ENCODE results near the gene CD59.
"Not testable (repeated sequence)": the region's sequence is repeated elsewhere in the genome, so short reads cannot be mapped to it uniquely, and the experiment has no call there.

CD59 gene

DNA sequence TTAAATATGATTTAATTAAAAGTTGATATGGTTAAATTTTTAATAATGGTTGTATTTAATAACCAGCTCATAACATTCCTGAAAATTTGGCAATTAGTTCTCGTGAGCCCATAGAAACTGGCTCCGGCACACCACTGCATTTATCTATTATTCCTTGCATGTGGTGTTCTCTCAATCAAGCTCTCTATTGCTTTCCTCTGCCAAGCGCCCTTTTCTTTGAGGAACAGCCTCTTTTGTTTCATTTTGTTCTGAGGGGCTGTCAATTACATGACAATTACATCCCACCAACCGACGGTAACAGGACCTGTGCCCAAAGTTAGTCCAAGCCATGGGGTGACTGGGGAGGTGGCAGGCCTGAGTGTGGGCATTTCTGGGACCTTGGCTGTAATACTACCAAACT is 43.7 kb downstream of the CD59 start:
- no peak for DNase-seq

DNA sequence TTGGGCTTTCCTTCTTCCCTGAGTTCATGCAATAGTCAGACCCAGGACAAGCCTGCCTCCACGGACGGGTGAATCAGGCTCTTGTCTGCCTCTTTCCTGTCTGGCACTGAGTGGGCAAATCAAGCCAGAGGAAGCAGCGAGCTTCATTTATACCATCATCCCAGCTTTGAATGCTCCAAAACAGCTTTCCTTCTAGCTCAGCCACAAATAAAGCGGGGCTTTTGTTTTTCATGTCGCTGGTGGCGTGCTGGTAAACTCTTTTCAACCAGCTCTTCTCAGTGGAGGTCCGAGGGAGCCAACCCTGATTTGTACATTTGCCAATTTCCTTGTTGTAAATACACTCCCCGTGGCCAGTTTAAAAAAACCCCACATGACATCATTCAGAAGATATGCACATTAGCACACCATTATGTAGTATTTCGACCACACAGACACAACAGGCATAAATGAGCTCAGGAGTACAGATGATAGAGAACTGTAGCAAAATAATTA is 44.2 kb downstream of the CD59 start:
- peak; percentile 53 to 74 for DNase-seq

DNA sequence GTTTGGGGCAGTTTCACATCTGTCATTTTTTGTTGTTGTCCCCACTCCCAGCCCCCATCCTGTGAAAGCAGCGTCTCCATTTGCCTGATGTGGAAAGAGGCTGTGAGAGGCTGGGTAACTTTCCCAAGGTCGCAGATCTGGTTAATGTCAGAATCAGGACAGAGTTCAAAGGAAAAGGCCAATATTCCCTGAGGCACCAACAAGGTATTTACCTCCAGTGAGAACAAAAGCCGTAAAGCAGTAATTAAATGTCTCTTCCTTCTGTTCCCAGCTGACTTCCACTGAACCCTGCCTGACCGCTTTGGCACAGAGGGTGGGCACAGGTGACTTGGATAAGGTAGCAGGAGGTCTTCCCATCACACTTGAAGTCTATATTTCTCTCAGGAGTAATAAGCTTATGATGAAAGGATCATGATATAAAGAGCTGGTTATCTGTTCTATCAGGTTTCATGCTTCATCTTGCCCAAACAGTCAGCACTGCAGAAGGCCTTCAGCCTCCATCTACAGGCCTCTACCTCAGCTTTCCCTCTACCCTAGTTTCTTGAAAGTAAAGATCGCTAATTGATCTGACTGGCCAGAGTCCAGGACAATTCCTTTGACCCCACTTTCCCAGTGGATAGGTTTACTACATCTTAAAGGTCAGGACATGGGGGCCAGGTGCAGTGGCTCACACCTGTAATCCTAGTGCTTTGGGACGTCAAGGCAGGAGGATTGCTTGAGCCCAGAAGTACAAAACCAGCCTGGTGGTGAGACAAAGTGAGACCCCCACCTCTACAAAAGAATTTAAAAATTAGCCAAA is 45.0 kb downstream of the CD59 start:
- no peak for DNase-seq

DNA sequence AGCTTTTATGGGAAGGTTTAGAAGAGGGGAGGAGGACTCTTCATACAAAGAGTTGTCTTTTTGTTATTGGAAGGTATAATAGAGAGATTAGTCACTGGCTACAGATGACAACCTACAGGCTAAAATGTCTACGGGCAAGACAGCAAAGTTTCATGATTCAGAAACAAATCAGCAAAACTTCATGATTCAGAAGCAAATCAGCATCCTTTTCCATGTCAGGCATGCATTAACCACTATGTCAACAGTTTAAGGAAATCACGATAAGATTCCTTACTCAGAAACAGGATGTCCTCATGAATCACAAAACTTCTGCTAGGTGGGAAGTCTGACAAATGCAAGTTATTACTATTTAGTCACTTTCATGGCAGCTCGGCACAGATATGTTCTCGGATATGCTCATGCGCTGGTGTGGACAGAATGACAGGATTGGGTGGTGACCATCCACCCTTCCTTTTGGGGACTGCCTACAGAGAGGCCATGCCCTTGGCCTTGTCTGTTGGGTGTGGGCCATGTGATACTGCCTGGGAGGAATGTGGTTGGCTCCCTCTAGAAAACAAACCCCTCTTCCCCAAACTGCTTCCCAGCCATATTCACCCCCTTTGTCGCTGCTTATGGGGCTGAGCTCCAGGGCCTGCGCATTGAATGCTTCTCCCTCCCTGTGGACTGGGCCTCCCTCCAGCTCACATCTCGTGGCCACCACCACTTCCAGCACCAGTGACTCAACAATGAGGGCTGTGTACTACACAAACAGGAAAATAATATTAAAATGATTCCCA is 45.7 kb downstream of the CD59 start:
- DNase-seq = peak; percentile 47 to 64

DNA sequence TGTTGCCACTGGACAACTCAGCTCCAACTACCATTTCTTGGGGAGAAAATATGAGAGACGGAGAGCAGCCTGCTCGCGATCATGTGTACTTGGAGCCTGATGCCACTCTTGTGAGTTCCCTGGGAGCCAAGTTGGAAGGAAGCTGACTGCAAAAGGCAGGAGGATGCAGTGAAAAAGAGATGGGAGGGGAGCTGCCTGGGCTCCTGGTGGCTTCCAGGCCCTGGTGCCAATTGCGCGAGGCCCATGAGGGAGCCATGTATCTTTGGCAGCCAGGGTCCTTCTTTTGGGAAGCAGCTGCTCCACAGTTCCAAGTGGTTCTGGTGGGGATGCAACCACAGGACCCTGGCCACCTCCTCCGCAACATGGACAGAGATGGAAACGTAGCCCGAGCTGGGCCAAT is 46.7 kb downstream of the CD59 start:
- no peak for DNase-seq

DNA sequence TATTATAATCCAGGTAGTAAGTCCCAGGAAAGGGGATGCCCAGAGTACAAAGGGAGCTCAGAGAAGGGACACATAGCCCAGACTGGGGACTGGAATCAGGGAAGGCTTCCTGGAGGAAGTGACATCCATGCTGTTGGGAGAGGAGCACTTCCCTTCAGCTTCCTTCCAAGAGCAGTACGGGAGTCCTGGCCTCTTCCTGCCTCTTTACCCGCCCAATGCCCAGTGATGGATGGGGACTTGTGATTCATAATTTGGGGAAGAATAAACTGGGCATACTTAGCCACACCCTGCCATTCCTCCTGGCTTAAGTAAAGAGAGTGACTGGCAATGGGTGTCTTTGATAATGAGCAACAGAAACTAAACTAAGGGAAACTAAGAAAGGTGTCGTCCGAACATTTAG is 47.1 kb downstream of the CD59 start:
- DNase-seq = no peak

DNA sequence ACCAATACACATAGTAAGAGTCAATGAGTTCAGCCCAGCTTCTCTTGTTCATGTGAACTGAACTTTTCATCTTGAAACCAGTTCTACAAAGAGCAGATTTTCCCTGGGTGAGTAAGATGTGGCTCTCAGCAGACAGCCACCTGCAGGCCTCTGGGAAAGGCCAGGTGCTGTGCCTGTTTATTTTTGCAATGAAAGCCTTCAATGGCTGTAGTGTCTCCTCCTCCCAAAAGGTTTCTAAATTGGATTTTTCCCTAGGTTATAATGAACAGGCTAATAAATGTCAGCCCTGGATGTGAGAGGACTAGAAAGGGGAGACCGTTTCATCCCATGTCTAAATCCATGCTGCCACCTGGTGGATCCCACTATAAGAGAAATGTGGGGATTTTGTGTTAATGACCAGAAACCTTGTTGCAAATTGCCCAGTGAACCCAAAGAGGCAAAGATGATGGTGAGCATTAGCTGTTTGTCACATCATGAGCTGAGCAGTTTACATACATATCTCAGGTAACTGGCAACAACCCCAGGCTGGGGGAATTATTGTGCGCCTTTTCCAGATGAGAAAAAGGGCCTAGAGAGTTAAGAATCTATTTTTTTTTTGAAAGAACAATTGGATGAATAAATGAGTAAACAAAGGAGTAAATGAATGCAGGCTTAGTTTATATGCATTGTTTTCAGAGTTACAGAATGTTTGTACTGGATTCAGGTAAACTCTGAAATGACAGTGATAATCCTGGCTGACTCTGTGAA is 48.3 kb downstream of the CD59 start:
- DNase-seq = peak; percentile 58 to 79

DNA sequence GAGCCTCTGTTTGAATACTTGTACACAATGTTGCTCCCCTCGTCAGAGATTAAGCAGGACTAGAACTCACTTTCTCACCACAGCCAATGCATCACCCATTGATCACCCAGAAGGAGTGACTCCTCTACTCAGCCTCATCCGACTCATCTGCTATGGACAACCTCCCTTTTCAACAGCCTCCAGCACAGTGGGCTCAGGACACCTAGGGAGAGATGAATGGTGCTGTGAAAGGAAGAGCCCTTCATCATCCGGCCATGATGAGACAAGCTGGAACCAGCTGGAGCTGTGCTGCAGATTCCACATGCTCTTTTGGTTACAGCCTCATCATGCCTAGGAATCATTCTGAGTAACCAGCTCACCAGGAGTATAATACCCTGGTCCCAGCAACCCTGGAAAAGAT is 51.1 kb downstream of the CD59 start:
- no peak for DNase-seq

DNA sequence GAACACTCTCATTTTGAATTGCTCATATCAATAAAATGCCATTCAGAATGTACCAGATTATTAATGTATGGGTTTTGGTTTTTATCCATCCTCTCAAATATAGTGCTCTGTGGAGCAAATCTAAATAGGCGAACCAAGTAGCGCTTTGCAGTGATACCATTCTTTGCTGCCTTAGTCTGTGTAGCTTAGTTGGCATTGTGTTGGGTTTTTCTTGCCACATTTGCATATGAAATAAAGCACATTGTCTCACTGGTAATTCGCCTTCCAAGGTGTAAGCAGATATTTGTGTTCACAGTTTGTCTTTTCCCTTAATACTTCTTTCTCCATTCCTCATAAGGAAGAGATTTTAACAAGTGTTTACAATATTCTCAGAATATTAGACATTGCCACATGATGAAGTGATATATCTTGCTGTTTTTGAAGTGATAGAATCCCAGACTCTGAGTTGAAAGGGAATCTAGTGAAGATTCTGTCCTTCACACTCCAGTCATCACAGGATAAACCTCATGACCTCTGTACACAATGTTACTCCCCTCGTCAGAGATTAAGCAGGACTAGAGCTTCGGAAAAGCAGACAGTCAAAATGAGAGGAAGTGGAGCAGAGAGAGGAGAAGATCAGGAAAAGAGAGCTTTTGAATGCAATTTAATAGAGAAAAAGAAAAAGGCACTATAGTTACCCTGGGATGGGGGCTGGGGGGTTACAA is 52.1 kb downstream of the CD59 start:
- DNase-seq = no peak

DNA sequence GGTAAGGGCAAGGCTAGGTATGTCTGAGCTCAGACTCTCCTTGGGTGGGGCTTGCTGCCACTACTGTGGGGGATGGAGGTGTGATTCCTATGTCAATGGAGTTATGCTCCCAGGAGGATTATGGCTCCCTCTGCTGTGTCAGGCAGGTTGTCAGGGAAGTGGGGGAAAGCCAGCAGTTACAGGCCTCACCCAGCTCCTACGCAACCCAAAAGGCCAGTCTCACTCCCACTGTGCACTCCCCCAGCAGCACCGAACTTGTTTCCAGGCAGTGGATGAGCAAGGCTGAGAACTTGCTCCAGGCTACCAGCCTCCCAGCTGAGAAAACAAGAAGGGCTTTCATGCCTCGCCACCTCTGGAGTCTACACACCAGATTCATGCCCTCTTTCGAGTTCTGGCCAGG is 53.8 kb downstream of the CD59 start:
- no peak for DNase-seq

DNA sequence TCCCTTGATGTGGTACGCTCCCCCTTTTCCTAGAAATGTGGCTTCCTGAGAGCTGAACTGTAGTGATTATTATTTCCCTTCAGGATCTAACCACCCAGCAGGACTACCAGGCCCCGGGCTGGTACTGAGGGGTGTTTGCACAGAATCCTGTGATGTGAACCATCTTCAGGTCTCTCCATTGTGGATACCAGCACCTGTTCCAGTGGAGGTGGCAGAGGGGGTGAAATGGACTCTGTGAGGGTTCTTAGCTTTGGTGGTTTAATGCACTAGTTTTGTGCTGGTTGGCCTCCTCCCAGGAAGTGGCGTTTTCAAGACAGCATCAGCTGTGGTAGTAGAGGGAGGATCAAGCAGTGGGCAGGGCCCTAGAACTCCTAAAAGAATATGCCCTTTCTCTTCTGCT is 54.2 kb downstream of the CD59 start:
- DNase-seq = no peak

DNA sequence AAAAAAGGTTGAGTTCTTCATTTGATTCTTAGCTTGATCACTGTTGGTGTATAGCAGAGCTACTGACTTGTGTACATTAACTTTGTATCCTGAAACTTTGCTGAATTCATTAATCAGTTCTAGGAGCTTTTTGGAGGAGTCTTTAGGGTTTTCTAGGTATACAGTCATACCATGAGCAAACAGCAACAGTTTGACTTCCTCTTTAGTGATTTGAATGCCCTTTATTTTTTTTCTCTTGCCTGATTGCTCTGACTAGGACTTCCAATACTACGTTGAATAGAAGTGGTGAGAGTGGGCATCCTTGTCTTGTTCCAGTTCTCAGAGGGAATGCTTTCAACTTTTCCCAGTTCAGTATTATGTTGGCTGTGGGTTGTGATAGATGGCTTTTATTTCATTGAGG is 57.6 kb downstream of the CD59 start:
- DNase-seq = not testable (repeated sequence)

DNA sequence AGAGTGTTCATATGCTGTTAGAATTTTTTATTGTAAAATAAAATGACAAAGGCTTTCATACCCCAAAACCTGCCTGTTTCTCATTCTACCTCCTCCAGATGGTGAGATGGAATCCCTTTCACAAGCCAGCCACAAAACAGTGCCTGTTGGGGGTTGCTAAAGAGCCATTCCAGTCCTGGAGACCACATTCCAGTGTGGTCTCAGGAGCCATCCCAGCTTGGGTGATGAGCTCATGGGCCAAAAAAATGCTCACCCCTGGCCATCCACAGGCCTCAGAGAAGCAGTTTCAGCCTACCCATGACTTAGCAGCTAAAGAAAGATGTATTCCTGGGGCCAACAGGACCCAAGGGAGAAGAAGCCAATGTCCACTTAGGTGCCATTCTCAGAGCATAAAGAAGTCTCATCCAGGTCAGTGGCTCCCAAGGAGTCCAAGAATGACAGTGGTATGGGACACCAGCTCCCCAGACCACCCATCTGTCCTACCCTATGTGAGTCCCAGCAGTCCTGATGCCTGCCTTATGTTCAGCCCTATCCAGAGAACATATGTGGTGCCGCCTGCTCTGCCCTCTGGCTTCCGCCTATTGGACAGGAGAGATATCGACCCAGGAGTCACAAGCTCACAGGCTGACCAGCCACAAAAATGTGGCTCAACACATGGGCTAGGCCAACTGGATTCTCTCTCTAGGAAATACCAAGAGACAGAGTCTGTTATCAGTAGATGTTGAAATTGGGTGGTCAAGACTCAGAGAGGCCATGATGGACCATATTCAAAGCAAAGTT is 62.0 kb downstream of the CD59 start:
- DNase-seq = no peak

DNA sequence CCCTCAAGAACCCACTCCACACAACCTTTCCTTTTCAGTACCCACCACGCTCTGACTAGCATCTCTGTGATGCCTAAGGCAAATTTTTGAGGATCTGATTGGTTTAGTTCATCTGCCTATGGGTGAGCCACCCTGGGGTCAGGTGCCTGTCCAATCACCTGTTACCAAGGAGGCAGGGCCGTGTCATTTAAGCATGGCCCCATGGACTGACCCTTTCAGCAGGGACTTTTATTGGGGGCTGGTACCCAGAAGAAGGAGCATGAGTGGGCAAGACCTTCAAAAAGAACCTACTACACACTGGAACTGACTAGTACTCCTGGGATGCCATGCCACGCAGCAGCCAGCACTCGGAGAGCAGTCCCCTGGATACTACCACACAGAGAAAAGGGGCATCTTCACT is 64.0 kb downstream of the CD59 start:
- DNase-seq = no peak

DNA sequence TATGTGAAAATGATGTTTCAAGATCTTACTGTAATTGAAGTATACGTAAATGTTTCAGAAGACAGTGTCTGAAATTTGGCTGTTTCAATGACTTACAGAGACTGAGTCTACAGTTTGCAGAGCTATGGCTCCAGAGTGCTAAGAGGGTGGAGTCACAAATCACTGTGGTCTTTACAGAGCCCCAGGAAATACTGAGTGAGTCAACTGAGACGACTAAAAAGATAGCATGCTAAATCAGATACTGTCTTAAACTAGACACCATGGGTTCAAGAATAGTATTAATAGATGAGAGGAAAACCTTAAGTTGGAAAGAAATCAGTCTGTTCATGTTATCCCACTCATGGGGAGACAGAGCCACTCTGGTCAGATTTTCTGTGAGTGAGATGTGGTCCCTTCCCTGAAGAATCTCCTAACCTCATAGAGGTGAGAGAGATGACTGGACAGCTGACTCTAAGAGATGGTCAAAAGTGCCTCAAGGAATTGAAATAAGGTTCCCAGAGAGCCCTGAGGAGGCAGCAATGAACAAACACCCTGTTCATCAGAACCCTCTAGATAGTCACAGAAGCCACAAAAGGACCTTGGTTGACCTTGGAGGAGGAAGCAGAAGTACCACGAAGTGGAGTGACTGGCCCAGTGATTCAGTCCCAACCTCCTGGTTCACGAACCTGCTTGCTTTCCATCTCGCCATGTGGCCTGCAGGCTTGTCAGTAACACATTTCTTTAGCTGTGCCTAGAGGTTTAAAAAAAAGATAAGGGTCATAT is 65.8 kb downstream of the CD59 start:
- no peak for DNase-seq

DNA sequence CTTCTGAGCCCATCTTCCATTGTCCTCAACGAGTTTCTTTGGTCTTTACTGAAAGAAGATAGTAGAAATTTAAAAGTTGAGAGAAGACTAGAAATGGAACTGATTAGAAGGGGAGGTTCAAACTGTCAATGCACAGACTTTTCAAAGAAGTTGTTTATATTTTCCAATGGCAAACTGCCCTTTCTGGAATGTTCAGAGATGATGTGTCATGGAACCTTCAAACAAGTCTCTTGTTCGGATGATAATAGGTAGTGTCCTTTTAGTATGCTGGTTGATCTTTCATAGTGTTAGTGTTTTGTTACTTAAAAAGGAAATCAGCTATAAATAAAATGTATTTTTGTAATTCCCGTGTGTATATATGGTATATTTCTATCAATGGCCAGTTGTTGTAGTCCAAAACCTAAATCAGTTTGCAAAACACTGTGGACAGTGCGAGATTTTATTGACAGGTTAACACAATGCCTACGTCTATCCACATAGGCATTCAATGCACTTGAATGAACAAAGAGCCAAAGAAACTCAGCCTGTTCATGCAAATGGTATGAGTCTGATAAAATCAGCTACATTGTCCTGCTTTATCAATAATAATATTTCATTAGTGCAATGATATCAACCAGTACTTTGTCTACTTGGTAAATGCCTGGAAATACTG is 66.5 kb downstream of the CD59 start:
- DNase-seq = no peak

DNA sequence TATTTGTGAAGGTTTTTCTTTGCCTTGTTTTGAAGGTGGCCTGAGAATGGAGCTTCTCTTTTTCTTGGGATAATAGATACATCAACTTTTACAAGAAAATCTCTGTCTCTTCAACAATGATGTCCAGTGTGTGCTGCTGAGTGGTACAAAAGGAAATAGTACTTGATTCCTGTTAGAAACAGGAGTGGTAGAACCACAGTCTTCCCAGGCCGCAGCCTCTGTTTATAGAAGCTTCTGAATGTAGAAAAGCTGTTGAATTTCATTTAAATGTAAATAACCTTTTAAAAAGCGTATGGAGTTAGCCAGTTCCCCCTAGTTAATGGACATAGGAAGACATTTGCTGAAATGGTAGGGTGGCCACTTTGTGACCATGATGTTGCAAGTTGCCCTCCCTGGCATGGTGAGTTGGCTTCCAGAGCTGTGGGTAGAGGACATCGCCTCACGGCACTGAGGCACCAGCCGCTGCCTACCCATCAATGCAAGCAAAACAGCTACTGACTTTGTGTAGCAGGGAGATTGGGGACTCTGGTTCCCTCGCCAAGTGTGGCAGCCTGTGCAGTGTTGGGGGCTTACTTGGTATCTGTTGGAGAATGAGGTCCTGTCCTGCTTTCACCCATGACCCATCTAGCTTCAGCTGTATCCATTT is 67.1 kb downstream of the CD59 start:
- DNase-seq = no peak

DNA sequence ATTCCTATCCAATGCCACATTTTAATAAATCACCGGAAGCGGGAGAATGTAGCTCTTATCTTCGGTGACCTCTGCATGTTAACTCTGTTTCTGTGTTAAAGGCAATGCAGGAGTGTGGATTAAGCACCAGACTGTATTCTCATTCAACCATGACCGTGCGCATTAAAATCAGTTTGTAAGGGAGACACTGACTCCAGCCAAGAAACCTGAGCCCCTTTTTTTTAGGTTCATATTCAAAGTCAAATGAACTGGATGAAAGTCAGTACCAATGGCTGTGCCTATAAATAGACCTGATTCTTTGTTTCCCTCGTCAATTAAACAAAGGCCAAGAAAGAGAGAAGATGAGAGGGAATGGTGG is 67.8 kb downstream of the CD59 start:
- no peak for DNase-seq

DNA sequence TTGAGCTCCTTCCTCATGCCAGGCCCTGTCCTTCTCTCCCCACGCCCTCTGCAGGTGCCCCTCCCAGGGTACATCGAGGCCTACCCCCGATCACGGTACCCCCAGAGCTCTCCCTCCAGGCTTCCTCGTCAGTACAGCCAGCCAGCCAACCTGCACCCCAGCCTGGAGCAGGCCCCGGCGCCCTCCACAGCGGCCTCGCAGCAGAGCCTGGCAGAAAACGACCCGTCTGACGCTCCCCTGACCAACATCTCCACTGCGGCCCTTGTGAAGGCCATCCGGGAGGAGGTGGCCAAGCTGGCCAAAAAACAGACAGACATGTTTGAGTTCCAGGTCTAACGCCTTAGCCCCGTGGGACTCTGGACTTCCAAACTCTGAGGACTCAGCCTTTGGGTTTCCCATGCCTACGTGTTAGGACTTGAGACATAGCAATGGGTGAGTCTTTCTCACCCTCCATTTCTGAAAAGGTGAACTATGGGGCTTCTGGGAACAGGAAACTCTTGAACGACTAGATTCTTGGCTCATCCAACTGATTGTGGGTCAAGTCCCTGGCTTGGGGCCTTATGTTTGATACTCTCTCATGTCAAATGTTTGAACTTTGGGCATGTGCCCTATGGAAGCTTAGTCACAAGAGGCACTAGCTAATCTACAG is 68.3 kb downstream of the CD59 start:
- no peak for DNase-seq
